Subcutaneous adipose tissue (tissue), 4 donors: ENCODE results near the gene UNC93B1. TPM values are rescaled to one million over a fixed set of nuclear protein-coding genes. Genes with fewer than 3 reads are reported as not detected.

Source experiments
- CTCF ChIP-seq: fragments of 450-650 bp; IDR thresholded peaks from one replicate; pipeline ENCODE4 v1.5.1; 2016; ENCODE audit warnings: low read depth, mild to moderate bottlenecking, control low read depth, antibody characterized with exemption, moderate library complexity
- total RNA-seq, 4 donors: library from RNA; depleted of rRNA; stranded (reverse); fragments of >200 nt; gene quantifications; one replicate each; pipeline ENCODE4 v1.1.0, GENCODE V29; 2016

The UNC93B1 gene
- total RNA-seq, 4 donors from 2014 or later: 30.7 to 94.0 (median 47.4) TPM

GRCh38 chr11:68049509-68050370 is 45.8 kb upstream of the UNC93B1 start:
- TF ChIP-seq CTCF: no peak

GRCh38 chr11:68048681-68049508 is 45.0 kb upstream of the UNC93B1 start:
- TF ChIP-seq CTCF: no peak

GRCh38 chr11:68047437-68048290 is 43.8 kb upstream of the UNC93B1 start:
- no peak for TF ChIP-seq CTCF

GRCh38 chr11:68044898-68045351 is 41.0 kb upstream of the UNC93B1 start:
- TF ChIP-seq CTCF: no peak

DNA sequence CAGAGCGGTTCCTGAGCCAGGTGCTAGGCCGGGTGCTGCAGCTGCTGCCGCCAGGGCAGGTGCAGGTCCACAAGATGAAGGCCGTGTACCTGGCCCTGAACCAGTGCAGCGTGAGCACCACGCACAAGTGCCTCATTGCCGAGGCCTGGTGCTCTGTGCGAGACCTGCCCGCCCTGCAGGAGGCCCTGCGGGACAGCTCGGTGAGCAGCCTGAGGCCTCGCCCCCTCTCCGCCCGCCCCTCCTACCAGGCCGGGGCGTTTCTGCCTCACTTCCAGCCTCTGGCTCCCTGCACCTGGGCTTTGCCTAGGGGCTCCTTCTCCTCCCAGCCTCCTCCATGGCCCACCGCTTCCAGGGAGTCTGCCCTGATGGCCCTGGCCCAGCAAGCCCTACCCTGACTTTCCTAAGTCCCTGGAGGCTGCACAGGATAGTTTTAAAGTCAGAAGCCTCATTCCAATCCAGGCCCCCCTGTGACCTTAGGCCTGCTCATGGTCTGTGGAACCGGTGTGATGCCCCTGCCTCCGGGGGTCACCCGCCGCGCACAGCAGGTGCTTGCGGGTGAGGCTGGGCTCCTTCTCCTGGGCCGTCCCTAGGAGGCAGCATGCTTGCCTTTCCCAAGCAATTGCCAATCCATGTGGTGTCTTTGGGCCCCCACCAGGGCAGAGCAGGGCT is 40.4 kb upstream of the UNC93B1 start:
- TF ChIP-seq CTCF: no peak

DNA sequence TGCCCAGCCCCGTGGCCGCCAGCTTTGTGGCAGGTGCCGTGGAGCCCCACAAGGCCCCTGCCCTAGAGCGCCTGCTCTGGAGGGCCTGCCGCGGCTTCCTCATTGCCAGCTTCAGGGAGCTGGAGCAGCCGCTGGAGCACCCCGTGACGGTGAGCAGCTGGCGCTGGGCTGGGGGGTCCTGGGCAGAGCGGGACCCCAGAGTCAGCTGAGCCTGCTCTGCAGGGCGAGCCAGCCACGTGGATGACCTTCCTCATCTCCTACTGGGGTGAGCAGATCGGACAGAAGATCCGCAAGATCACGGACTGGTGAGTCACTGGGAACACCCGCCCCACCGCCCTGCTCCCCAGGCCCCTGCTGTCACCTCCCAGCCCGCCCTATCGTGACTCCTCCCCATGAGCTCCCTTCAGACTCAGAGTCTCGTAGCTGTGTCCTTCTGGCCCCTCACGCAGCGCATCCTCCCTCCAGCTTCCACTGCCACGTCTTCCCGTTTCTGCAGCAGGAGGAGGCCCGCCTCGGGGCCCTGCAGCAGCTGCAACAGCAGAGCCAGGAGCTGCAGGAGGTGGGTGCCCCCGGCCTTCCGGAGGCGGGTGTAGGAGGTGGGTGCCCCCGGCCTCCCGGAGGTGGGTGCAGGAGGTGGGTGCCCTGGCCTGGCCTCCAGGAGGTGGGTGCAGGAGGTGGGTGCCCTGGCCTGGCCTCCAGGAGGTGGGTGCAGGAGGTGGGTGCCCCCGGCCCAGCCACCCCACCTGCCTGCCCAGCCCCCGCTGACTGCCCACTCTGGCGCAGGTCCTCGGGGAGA is 39.6 kb upstream of the UNC93B1 start:
- no peak for TF ChIP-seq CTCF
